ENCODE data around the gene GRN. TPM values are rescaled to one million over a fixed set of nuclear protein-coding genes. Genes with fewer than 3 reads are reported as not detected.

Gene GRN
- total RNA-seq, 2 experiments from 2014 or later = 59.7 to 62.4 TPM

GRCh38 chr17:44379887-44380286 is 34.8 kb downstream of the GRN start:
- CTCF ChIA-PET = no interaction called here
- peaks cover 3% of the 10 kb centered on the region for H3K4me1 Mint-ChIP-seq (ENCODE audit: low read depth)
- no peak overlapping the region for H3K27ac Mint-ChIP-seq
- POLR2A ChIA-PET = no interaction called here
- H3K9me3 Mint-ChIP-seq = no peaks in the 10 kb centered on the region
- H3K4me3 Mint-ChIP-seq = no peak overlapping the region
- H3K27me3 Mint-ChIP-seq = peaks cover 18% of the 10 kb centered on the region
- no peaks in the 10 kb centered on the region for H3K36me3 Mint-ChIP-seq
- no peak for DNase-seq
- intact Hi-C loops (cut with micrococcal nuclease) = no loop called here

GRCh38 chr17:44380767-44381166 is 35.7 kb downstream of the GRN start:
- Mint-ChIP-seq H3K36me3 (no peaks in the 10 kb centered on the region), H3K27ac (no peak overlapping the region), H3K4me1 (ENCODE audit: low read depth) (peaks cover 3% of the 10 kb centered on the region), H3K9me3 (no peaks in the 10 kb centered on the region), H3K4me3 (no peak overlapping the region), H3K27me3 (peaks cover 15% of the 10 kb centered on the region)
- ChIA-PET CTCF (no interaction called here), POLR2A (no interaction called here)
- DNase-seq = no peak
- intact Hi-C loops (cut with micrococcal nuclease) = no loop called here

- H3K4me3 Mint-ChIP-seq = no peak overlapping the region
- no peaks in the 10 kb centered on the region for H3K9me3 Mint-ChIP-seq
- POLR2A ChIA-PET = no interaction called here
- DNase-seq = no peak
- H3K4me1 Mint-ChIP-seq (ENCODE audit: low read depth) = peaks cover 10% of the 10 kb centered on the region
- no peaks in the 10 kb centered on the region for H3K36me3 Mint-ChIP-seq
- intact Hi-C loops (cut with micrococcal nuclease) = no loop called here
- CTCF ChIA-PET = interaction anchor here (0.6 to 2.2 kb wide), 2 partner anchors 19 to 130 kb away, joined by 3 to 6 read pairs; partner anchors contain the start of gene FAM171A2
- H3K27me3 Mint-ChIP-seq = peaks cover 15% of the 10 kb centered on the region
- H3K27ac Mint-ChIP-seq = no peak overlapping the region
Observed at GRCh38 chr17:44381810-44382305, 36.8 kb downstream of the GRN start.

GRCh38 chr17:44382917-44383316 is 37.8 kb downstream of the GRN start:
- Mint-ChIP-seq H3K36me3 (no peaks in the 10 kb centered on the region), H3K4me1 (ENCODE audit: low read depth) (peaks cover 10% of the 10 kb centered on the region), H3K4me3 (no peak overlapping the region), H3K27me3 (peaks cover 17% of the 10 kb centered on the region), H3K9me3 (no peaks in the 10 kb centered on the region), H3K27ac (no peak overlapping the region)
- CTCF ChIA-PET = interaction anchor here (2.2 kb wide), 1 partner anchor 20 kb away, joined by 6 read pairs; the partner anchor contains the start of gene FAM171A2
- DNase-seq = no peak
- POLR2A ChIA-PET = no interaction called here
- intact Hi-C loops (cut with micrococcal nuclease) = no loop called here

GRCh38 chr17:44383363-44383762 is 38.3 kb downstream of the GRN start:
- Mint-ChIP-seq H3K4me1 (ENCODE audit: low read depth) (peaks cover 10% of the 10 kb centered on the region), H3K36me3 (no peaks in the 10 kb centered on the region), H3K27ac (no peak overlapping the region), H3K27me3 (peaks cover 19% of the 10 kb centered on the region), H3K4me3 (no peak overlapping the region), H3K9me3 (no peaks in the 10 kb centered on the region)
- ChIA-PET POLR2A (no interaction called here), CTCF (interaction anchor here (2.2 kb wide), 1 partner anchor 20 kb away, joined by 6 read pairs; the partner anchor contains the start of gene FAM171A2)
- no peak for DNase-seq
- intact Hi-C loops (cut with micrococcal nuclease) = no loop called here

- H3K27me3 Mint-ChIP-seq = peaks cover 16% of the 10 kb centered on the region
- H3K9me3 Mint-ChIP-seq = no peaks in the 10 kb centered on the region
- peaks cover 10% of the 10 kb centered on the region for H3K4me1 Mint-ChIP-seq (ENCODE audit: low read depth)
- ChIA-PET POLR2A (no interaction called here), CTCF (interaction anchor here (2.2 kb wide), 1 partner anchor 21 kb away, joined by 6 read pairs; the partner anchor contains the start of gene FAM171A2)
- no peak overlapping the region for H3K27ac Mint-ChIP-seq
- DNase-seq = no peak
- no peak overlapping the region for H3K4me3 Mint-ChIP-seq
- H3K36me3 Mint-ChIP-seq = no peaks in the 10 kb centered on the region
- intact Hi-C loops (cut with micrococcal nuclease) = no loop called here
Observed at GRCh38 chr17:44383861-44384260, 38.8 kb downstream of the GRN start.

- Mint-ChIP-seq H3K36me3 (no peaks in the 10 kb centered on the region), H3K4me3 (peak overlapping the region; percentile 18), H3K4me1 (ENCODE audit: low read depth) (peaks cover 10% of the 10 kb centered on the region), H3K9me3 (no peaks in the 10 kb centered on the region), H3K27me3 (peaks cover 18% of the 10 kb centered on the region), H3K27ac (no peak overlapping the region)
- intact Hi-C loops (cut with micrococcal nuclease) = no loop called here
- no peak for DNase-seq
- ChIA-PET CTCF (interaction anchor here (1.3 to 3.0 kb wide), 4 partner anchors 8 to 139 kb away, joined by 4 to 11 read pairs (median 5); partner anchors contain the start of gene FAM171A2), POLR2A (interaction anchor here (1.2 kb wide), 1 partner anchor 17 kb away, joined by 3 read pairs; no protein-coding TSS in a partner anchor)
Observed at GRCh38 chr17:44384281-44384822, 39.2 kb downstream of the GRN start.

- ChIA-PET CTCF (interaction anchor here (0.7 to 3.0 kb wide), 5 partner anchors 9 to 139 kb away, joined by 3 to 11 read pairs (median 4); partner anchors contain the start of gene FAM171A2), POLR2A (interaction anchor here (1.2 kb wide), 1 partner anchor 17 kb away, joined by 3 read pairs; no protein-coding TSS in a partner anchor)
- H3K27ac Mint-ChIP-seq = no peak overlapping the region
- no peaks in the 10 kb centered on the region for H3K9me3 Mint-ChIP-seq
- intact Hi-C loops (cut with micrococcal nuclease) = loop anchor here (5.0 kb wide), 1 partner anchor 117 kb away; the partner anchor contains the start of gene GPATCH8
- no peaks in the 10 kb centered on the region for H3K36me3 Mint-ChIP-seq
- DNase-seq = no peak
- peaks cover 10% of the 10 kb centered on the region for H3K4me1 Mint-ChIP-seq (ENCODE audit: low read depth)
- H3K27me3 Mint-ChIP-seq = peaks cover 18% of the 10 kb centered on the region
- H3K4me3 Mint-ChIP-seq = peak overlapping the region; percentile 58
Observed at GRCh38 chr17:44384823-44385286, 39.8 kb downstream of the GRN start.

GRCh38 chr17:44385287-44386181 is 40.4 kb downstream of the GRN start:
- H3K4me1 Mint-ChIP-seq (ENCODE audit: low read depth) = peaks cover 10% of the 10 kb centered on the region
- H3K27me3 Mint-ChIP-seq = peaks cover 18% of the 10 kb centered on the region
- no peaks in the 10 kb centered on the region for H3K36me3 Mint-ChIP-seq
- DNase-seq = peak; percentile 95
- no peak overlapping the region for H3K27ac Mint-ChIP-seq
- POLR2A ChIA-PET = interaction anchor here (0.7 to 1.2 kb wide), 2 partner anchors 9 to 18 kb away, joined by 3 to 4 read pairs; no protein-coding TSS in a partner anchor
- H3K4me3 Mint-ChIP-seq = peak overlapping the region; percentile 58
- H3K9me3 Mint-ChIP-seq = no peaks in the 10 kb centered on the region
- CTCF ChIA-PET = interaction anchor here (0.7 to 3.0 kb wide), 7 partner anchors 9 to 138 kb away, joined by 3 to 11 read pairs (median 4); partner anchors contain the start of genes FAM171A2 and GRN
- intact Hi-C loops (cut with micrococcal nuclease) = loop anchor here (5.0 kb wide), 1 partner anchor 117 kb away; the partner anchor contains the start of gene GPATCH8

GRCh38 chr17:44386182-44386525 is 41.1 kb downstream of the GRN start:
- Mint-ChIP-seq H3K27ac (no peak overlapping the region), H3K36me3 (no peaks in the 10 kb centered on the region), H3K4me1 (ENCODE audit: low read depth) (peaks cover 10% of the 10 kb centered on the region), H3K9me3 (no peaks in the 10 kb centered on the region), H3K4me3 (peak overlapping the region; percentile 57), H3K27me3 (peaks cover 18% of the 10 kb centered on the region)
- CTCF ChIA-PET = interaction anchor here (1.0 to 3.0 kb wide), 4 partner anchors 10 to 41 kb away, joined by 3 to 11 read pairs (median 7); partner anchors contain the start of genes FAM171A2 and GRN
- intact Hi-C loops (cut with micrococcal nuclease) = loop anchor here (5.0 kb wide), 1 partner anchor 116 kb away; the partner anchor contains the start of gene GPATCH8
- no peak for DNase-seq
- POLR2A ChIA-PET = interaction anchor here (0.7 kb wide), 1 partner anchor 10 kb away, joined by 4 read pairs; no protein-coding TSS in a partner anchor

- Mint-ChIP-seq H3K4me1 (ENCODE audit: low read depth) (peaks cover 12% of the 10 kb centered on the region), H3K9me3 (no peaks in the 10 kb centered on the region), H3K27me3 (peaks cover 18% of the 10 kb centered on the region), H3K27ac (no peak overlapping the region), H3K4me3 (no peak overlapping the region), H3K36me3 (no peaks in the 10 kb centered on the region)
- intact Hi-C loops (cut with micrococcal nuclease) = loop anchor here (5.0 kb wide), 1 partner anchor 114 kb away; the partner anchor contains the start of gene GPATCH8
- ChIA-PET CTCF (interaction anchor here (1.0 kb wide), 1 partner anchor 38 kb away, joined by 4 read pairs; no protein-coding TSS in a partner anchor), POLR2A (no interaction called here)
- no peak for DNase-seq
Observed at GRCh38 chr17:44387804-44388203, 42.7 kb downstream of the GRN start.
